Forelimb muscle (tissue), 1 donor: ENCODE data around the gene LIME1. TPM values are rescaled to one million over a fixed set of nuclear protein-coding genes. Genes with fewer than 3 reads are reported as not detected.
"Not testable (repeated sequence)": the region's sequence is repeated elsewhere in the genome, so short reads cannot be mapped to it uniquely, and the experiment has no call there.

Experiments used
- DNase-seq: peaks from one replicate; pipeline ENCODE4 v3.0.0-alpha.2; 2013; ENCODE audit warnings: low read depth
- polyA plus RNA-seq: library from polyadenylated mRNA; unstranded; fragments of 120-200 nt; gene quantifications from one replicate; pipeline ENCODE4 v1.2.1, GENCODE V29; 2013; ENCODE audit not compliant: insufficient read length

The LIME1 gene
- polyA plus RNA-seq, 1 donor, result 4.6 TPM

GRCh38 chr20:63708301-63709148 lies 27.9 kb upstream of the LIME1 start:
- DNase-seq, result no peak

GRCh38 chr20:63709149-63709527 lies 27.3 kb upstream of the LIME1 start:
- no peak for DNase-seq

DNA sequence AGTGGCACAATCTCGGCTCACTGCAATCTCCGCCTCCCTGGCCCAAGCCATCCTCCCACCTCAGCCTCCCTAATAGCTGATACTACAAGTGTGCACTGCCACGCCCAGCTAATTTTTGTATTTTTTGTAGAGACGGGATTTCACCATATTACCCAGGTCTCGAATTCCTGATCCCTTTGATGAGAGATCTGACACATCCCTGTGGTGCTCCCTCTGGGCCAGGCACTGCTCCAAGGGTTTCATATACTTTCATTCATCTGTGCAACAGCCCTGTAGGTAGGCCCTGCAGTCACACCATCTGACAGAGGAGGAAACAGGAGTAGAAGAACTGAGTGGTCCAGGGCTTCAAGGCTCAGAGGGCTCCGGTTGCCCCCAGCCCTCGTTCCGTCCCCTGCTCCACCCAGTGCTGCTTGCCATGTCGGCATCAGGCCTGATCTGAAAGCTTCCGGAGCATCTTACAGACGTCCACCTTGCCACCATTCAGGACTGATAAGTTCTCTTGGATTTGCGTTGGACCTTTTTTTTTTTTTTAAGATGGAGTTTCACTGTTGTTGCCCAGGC lies 25.3 kb upstream of the LIME1 start:
- no peak for DNase-seq

- DNase-seq, result no peak
Observed at GRCh38 chr20:63712191-63712590, 24.3 kb upstream of the LIME1 start.

- no peak for DNase-seq
Observed at GRCh38 chr20:63714858-63715257, 21.6 kb upstream of the LIME1 start.

DNA sequence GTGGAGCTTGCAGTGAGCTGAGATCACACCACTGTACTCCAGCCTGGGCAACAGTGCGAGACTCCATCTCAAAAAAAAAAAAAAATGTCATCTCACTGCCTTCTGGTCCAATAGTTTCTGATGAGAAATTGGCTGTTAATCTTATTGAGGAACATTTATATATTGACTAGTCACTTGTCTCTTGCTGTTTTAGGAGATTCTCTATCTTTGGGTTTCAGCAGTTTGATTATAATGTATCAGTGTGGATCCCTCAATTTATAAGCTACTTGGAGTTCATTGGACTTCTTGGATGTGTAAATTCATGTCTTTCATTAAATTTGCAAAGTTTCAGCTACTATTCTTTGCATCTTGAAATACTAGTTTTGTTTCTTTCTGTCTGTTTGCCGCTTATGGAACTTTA lies 17.5 kb upstream of the LIME1 start:
- no peak for DNase-seq

DNA sequence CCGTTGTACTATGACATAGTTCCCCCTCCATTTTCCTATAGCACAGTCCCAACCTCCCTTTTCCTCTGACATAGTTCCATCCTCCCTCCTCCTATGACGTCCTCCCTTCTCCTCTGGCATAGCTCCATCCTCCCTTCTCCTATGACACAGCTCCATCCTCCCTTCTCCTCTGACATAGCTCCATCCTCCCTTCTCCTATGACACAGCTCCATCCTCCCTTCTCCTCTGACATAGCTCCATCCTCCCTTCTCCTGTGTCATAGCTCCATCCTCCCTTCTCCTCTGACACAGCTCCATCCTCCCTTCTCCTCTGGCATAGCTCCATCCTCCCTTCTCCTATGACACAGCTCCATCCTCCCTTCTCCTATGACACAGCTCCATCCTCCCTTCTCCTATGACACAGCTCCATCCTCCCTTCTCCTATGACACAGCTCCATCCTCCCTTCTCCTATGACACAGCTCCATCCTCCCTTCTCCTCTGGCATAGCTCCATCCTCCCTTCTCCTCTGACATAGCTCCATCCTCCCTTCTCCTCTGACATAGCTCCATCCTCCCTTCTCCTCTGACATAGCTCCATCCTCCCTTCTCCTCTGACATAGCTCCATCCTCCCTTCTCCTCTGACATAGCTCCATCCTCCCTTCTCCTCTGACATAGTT lies 13.4 kb upstream of the LIME1 start:
- not testable (repeated sequence) for DNase-seq

GRCh38 chr20:63730189-63730733 lies 6.2 kb upstream of the LIME1 start:
- DNase-seq, result not testable (repeated sequence)

DNA sequence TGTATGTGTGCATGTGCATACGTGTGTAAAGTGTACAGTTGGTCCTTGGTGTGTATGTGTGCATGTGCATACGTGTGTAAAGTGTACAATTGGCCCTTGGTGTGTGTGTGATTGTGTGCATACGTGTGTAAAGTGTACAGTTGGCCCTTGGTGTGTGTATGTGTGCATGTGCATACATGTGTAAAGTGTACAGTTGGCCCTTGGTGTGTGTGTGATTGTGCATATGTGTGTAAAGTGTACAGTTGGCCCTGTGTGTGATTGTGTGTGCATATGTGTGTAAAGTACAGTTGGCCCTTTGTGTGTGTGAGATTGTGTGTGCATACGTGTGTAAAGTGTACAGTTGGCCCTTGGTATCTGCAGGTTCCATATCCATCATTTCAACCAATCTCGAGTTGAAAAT lies 5.1 kb upstream of the LIME1 start:
- no peak for DNase-seq

- no peak for DNase-seq
Observed at GRCh38 chr20:63732118-63733095, 4.1 kb upstream of the LIME1 start.

DNA sequence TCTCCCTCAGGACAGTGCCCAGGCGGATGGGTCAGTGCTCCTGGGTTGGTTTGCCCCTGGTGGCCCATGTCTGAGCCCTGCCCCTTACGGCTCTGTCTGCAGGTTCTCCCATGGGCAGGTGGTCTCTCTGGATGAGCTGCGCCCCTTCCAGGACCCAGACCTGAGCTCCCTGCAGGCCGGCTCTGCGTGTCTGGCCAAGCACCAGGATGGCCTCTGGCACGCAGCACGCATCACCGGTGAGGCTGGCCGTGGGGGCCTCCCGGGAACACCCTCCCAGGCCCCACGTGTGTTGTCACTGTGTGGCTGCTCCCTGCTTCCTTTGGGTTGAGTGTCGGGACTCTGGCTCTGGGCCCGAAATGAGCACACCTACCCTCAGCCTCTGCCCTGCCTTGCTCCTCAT lies 3.3 kb upstream of the LIME1 start:
- no peak for DNase-seq

GRCh38 chr20:63733579-63734081 lies 2.8 kb upstream of the LIME1 start:
- no peak for DNase-seq

- no peak for DNase-seq
Observed at GRCh38 chr20:63734111-63734945, 2.1 kb upstream of the LIME1 start.

DNA sequence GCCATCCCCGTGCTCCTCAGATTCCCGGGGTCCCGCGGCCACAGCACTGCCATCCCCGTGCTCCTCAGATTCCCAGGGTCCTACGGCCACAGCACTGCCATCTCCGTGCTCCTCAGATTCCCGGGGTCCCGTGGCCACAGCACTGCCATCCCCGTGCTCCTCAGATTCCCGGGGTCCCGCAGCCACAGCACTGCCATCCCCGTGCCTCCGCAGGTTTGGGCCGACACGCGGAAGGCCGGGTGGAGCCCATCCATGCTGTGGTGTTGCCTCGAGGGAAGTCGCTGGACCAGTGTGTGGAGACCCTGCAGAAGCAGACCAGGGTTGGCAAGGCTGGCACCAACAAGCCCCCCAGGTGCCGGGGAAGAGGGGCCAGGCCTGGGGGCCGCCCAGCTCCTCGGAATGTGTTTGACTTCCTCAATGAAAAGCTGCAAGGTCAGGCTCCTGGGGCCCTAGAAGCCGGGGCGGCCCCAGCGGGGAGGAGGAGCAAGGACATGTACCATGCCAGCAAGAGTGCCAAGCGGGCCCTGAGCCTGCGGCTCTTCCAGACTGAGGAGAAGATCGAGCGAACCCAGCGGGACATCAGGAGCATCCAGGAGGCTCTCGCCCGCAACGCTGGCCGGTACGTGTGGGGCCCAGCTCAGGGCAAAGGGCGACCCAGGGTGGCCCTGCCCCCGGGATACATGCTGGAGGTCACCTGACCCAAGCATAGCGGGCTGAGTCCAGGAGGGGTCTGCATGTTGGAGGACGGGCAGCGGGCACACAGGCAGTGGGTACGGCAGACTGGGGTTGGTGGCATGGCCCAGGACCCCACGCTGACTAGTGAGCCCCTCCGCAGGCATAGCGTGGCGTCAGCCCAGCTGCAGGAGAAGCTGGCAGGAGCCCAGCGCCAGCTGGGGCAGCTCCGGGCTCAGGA lies 1.3 kb upstream of the LIME1 start:
- DNase-seq, result no peak

DNA sequence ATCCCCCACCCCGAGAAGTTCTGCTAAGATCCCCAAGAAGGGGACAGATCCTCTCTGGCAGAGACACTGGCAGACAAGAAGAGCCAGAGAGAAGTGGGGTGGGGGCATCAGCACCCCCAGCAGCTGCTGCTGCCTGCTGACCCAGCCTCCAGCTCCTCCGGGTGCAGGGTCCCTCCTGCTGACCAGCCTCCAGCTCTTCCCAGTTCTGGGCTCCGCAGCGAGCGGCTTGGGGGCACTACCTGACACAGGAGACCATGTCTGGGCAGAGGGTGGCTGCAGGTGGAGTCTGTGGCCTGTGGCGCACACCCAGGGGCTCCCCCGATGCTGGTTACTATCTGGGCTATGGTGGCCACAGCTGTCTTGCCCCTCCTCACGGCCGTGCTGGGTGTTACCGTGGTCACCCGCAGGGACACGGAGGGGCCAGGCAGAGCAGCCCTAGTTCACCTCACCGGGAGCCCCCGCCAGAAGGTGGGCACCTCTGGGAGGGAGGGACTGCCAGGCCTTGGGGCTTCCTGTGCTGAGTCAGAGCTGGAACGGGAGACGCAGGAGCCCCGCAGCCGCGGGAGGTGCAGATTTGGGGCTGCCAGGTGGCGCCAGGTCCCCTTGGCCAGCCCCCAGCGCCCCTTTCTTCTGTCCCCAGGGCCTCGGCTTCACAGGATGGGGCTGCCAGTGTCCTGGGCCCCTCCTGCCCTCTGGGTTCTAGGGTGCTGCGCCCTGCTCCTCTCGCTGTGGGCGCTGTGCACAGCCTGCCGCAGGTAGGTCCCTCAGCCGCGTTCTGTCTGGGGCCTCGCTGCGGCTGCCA lies 630 bp downstream of the LIME1 start:
- DNase-seq, result no peak

GRCh38 chr20:63737695-63737944 lies 1.2 kb downstream of the LIME1 start:
- DNase-seq, result no peak

DNA sequence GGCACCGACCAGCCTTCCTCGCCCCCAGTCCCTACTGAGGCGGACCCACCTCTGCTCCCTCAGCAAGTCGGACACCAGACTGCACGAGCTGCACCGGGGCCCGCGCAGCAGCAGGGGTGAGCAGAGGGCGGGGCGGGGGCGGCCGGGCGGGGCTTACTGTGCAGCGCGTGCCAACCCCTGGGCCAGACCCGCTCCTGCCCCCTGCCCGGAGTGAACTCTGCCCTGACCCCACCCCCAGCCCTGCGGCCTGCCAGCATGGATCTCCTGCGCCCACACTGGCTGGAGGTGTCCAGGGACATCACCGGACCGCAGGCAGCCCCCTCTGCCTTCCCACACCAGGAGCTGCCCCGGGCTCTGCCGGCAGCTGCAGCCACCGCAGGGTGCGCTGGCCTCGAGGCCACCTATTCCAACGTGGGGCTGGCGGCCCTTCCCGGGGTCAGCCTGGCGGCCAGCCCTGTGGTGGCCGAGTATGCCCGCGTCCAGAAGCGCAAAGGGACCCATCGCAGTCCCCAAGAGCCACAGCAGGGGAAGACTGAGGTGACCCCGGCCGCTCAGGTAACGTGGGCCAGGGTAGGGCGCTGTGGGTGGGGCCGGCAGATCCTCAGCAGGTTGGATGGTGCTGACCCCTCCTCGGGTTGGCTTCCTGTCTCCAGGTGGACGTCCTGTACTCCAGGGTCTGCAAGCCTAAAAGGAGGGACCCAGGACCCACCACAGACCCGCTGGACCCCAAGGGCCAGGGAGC lies 1.7 kb downstream of the LIME1 start:
- no peak for DNase-seq

DNA sequence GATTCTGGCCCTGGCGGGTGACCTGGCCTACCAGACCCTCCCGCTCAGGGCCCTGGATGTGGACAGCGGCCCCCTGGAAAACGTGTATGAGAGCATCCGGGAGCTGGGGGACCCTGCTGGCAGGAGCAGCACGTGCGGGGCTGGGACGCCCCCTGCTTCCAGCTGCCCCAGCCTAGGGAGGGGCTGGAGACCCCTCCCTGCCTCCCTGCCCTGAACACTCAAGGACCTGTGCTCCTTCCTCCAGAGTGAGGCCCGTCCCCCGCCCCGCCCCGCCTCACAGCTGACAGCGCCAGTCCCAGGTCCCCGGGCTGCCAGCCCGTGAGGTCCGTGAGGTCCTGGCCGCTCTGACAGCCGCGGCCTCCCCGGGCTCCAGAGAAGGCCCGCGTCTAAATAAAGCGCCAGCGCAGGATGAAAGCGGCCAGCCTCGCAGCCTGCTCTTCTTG lies 2.2 kb downstream of the LIME1 start:
- DNase-seq, result no peak
